OCI-LY7 (cell line): ENCODE results near the gene PLPP6.

Experiments used
- CTCF ChIP-seq: fragments of 200-600 bp; sonication (generic); conservative IDR thresholded peaks from 2 replicates; pipeline ENCODE4 v1.5.1; 2014; ENCODE audit warnings: mild to moderate bottlenecking, antibody characterized with exemption, low read length, moderate library complexity, mixed read lengths
- EZH2phosphoT487 ChIP-seq: fragments of 200-600 bp; sonication (generic); IDR thresholded peaks from 2 replicates; pipeline ENCODE4 v1.6.1; 2018; ENCODE audit warnings: low read depth, borderline replicate concordance, mild to moderate bottlenecking, mixed run types, antibody characterized with exemption, low read length, moderate library complexity, mixed read lengths

- TF ChIP-seq CTCF (no peak), EZH2phosphoT487 (no peak)
Observed at GRCh38 chr9:4700091-4700490, 38.0 kb downstream of the PLPP6 start.
